COLO668 (cell line): ENCODE results near the gene CAND2.

ENCODE experiments used
- DNase-seq: peaks from one replicate; lab custom pipeline; 2025; ENCODE audit not compliant: unreplicated experiment; lab: John Stamatoyannopoulos, UW

Gene CAND2

DNA sequence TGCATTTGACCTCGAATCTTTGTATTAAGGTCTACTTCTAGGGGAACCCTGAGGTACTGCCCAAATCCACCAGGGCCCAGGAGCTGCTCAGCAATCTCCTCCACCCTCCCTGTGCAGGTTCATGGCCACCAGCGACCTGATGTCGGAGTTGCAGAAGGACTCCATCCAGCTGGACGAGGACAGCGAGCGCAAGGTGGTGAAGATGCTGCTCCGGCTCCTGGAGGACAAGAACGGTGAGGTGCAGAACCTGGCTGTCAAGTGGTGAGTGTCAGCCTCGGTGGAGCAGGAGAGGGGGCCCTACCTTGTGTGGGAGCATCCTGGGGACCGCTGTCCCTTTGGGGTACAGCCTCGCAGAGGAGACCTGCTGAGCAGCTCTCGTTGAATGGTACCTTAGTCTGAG is 6.9 kb downstream of the CAND2 start:
- no peak for DNase-seq

- DNase-seq: no peak
These were observed 10.6 kb downstream of the CAND2 start for GRCh38 chr3:12807066-12807465.

DNA sequence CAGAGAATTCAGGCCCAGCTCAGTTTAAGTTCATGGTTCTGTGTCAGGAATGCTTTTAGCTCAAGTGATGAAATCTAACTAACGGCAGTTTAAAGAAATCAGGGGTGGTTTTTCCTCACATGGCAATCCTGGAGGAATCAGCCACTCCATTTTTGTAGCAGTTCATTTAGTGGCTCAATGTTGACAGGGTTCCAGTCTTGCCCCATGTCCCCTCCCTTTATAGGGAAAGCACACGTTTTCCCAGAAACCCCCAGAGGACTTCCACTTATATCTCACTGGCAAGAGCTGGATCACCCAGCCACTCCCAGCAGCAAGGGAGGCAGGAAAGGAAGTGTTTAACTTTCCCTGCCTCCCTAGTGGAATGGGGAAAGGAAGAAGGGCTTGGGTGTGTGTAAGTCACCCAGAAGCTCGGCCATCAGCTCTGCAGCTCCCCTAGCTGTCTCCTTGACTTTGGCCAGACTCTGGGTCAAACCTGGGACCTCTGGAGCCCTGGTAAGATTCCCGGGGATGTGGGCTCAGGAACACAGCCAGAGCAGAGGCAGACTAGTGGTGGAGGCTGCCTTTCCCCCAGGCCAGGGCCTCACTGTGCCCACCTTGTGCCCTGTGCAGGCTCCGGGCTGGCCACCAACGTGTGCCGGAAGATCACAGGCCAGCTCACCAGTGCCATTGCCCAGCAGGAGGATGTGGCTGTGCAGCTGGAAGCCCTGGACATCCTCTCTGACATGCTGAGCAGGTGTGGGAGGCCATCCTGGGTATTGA is 11.3 kb downstream of the CAND2 start:
- no peak for DNase-seq

DNA sequence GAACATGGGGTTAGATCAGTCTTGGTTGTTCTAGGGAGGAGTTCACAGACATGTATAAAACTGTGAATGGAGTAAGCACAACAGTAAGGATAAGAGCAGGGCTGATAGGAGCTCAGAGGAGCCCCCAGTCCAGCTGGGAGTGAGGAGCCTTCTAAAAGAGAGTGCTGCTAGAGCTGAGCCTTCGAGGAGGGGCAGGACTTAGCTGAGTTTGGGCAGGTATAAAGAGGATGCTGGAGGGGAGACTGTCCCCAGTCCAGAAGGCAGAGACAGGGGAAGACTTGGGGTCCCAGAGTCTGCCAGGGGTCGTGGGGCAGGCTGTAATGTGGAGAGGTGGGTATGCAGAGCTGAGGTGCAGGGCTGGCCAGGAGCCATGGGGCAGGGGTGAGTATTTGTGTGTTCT is 12.1 kb downstream of the CAND2 start:
- DNase-seq: no peak

- no peak for DNase-seq
These were observed 12.5 kb downstream of the CAND2 start for GRCh38 chr3:12809001-12809400.

DNA sequence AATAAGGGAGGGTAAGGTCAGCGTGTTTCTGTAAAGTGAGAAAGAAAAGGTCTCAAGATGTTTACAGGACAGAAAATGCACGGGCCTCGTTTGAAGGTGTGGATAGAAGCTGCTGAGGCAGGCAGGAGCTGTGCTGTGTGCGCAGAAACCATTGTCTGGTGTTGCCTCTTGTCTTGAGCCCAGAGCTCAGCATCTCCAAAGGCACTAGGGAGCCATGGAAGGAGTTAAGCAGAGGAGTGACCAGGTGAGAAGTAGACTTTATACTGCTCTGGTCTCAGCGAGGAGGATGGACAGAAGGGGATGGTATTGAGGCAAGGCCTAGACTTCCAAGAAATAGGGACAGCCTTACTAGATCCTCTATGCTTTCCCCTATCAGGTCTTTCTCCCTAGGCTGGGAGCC is 13.0 kb downstream of the CAND2 start:
- DNase-seq: no peak

DNA sequence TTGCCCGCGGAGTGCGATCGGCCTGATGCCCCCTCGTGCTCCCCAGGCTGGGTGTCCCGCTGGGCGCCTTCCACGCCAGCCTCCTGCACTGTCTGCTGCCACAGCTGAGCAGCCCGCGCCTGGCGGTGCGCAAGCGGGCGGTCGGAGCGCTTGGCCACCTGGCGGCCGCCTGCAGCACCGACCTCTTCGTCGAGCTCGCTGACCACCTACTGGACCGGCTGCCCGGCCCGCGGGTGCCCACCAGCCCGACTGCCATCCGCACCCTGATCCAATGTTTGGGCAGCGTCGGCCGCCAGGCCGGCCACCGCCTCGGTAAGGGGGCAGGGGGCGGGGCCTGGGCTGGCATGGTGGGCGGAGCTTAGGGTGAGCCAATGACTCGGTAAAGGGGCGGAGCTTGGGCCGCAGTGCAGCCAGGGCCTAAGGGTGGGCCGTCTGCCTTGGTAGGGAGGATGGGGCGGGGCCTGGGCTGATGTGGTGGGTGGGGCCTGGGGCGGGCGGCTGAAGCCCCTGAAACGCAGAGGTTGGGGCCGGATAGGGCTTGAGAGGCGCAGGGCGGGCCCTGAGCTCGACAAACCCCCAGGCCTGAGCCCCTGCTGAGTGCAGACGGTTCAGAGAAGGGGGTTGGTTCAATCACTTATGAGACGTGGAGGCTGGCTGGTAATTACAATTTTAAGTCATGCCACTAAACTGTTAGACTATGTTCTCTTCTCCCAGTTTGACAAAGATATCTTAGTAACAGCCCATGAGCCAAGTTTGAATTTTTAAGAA is 13.7 kb downstream of the CAND2 start:
- peak; percentile 78 for DNase-seq

DNA sequence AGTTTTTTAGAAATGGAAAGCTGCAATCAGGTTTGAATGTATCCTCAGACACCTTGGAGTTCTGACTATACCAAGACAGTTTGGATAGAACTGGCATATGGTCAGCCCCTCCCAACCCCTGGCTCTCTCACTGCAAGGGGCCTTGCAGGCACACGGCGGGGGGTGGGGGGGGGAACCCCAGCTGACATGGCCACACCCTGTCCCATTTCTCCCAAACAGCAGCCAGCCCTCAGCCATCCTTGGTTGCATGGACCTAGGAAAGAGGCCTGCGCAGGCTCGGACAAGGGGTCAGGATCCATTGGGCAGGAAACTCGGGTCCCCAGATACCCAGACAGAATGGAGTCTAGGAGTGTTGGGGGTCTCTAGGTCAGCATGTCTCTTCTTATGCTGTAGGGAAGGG is 14.5 kb downstream of the CAND2 start:
- no peak for DNase-seq

GRCh38 chr3:12812812-12813211 is 16.3 kb downstream of the CAND2 start:
- DNase-seq: no peak

- no peak for DNase-seq
These were observed 17.5 kb downstream of the CAND2 start for GRCh38 chr3:12813967-12814366.

DNA sequence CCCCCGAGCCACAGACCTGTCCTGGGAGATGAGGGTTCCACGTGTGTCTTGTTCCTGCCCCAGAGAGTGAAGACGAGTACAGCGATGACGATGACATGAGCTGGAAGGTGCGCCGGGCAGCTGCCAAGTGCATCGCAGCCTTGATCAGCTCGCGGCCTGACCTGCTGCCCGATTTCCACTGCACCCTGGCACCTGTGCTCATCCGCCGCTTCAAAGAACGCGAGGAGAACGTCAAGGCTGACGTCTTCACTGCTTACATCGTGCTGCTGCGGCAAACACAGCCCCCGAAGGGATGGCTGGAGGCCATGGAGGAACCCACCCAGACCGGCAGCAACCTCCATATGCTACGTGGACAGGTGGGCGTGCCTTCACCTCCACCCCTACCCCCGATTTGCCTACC is 18.6 kb downstream of the CAND2 start:
- DNase-seq: no peak

DNA sequence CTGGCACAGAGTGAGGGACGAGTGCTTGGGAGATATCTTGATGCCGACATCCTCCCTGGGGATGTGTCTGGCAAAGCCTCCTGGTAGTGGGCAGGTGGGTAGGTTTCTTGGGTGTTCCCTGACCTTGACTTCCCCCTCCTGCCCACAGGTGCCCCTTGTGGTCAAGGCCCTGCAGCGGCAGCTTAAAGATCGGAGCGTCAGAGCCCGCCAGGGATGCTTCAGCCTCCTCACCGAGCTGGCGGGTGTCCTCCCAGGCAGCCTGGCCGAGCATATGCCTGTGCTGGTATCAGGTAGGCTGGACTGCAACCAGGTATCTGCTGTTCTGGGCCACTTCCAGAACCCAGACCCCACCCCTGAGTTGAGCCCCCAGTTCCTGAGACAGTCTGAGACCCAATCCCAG is 19.2 kb downstream of the CAND2 start:
- no peak for DNase-seq

GRCh38 chr3:12816521-12817342 is 20.3 kb downstream of the CAND2 start:
- DNase-seq: no peak

DNA sequence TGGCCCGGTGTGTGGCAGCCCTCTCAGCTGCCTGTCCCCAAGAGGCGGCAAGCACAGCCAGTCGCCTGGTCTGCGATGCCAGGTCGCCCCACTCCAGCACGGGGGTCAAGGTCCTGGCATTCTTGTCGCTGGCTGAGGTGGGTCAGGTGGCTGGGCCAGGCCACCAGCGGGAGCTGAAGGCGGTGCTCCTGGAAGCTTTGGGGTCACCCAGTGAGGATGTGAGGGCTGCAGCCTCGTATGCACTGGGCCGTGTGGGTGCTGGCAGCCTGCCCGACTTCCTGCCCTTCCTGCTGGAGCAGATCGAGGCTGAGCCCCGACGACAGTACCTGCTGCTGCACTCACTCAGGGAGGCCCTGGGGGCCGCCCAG is 20.8 kb downstream of the CAND2 start:
- no peak for DNase-seq

- DNase-seq: no peak
These were observed 21.8 kb downstream of the CAND2 start for GRCh38 chr3:12818273-12818672.

- DNase-seq: no peak
These were observed 22.3 kb downstream of the CAND2 start for GRCh38 chr3:12818773-12819172.

GRCh38 chr3:12822725-12823373 is 26.4 kb downstream of the CAND2 start:
- DNase-seq: no peak

GRCh38 chr3:12824299-12824698 is 27.8 kb downstream of the CAND2 start:
- no peak for DNase-seq

- no peak for DNase-seq
These were observed 28.7 kb downstream of the CAND2 start for GRCh38 chr3:12825156-12825555.

GRCh38 chr3:12828751-12829150 is 32.3 kb downstream of the CAND2 start:
- DNase-seq: no peak

DNA sequence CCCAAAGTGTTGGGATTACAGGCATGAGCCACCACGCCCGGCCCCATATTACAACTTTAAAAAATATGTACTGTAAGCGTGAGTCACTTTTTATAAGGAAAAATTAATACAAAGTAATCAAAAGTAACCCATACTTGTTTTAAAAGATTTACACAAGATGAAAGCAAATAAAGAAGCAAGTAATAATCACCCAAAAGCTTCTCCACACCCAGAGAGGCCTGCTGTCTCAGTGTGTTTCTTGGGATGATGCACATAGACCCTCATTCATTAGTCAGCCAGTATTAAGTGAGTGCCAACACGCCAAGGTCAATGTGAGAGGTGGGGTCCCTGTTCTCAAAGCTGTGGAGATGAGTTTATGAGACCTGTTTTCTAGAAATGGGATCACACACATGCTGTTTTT is 32.9 kb downstream of the CAND2 start:
- no peak for DNase-seq
